SU-DHL-6 (cell line): Measurements from ENCODE around the gene GPAT2.
"Not testable (repeated sequence)": the region's sequence is repeated elsewhere in the genome, so short reads cannot be mapped to it uniquely, and the experiment has no call there.

ENCODE experiments used
- H2AFZ ChIP-seq: fragments of 200-600 bp; sonication (generic); 2 replicates; pipeline ENCODE4 v1.6.1; 2014; ENCODE audit warnings: low read depth, mild to moderate bottlenecking, moderate library complexity, mixed read lengths, antibody characterized with exemption, low read length; ENCODE audit not compliant: severe bottlenecking
- H3F3A ChIP-seq: fragments of 200-600 bp; shearing (Covaris generic); 2 replicates; pipeline ENCODE4 v1.6.0; 2016; ENCODE audit warnings: antibody characterized with exemption, mild to moderate bottlenecking; ENCODE audit not compliant: insufficient read depth
- H3K27ac ChIP-seq: fragments of 200-600 bp; sonication (generic); 2 replicates; pipeline ENCODE4 v1.5.1; 2016; ENCODE audit warnings: low read depth, mild to moderate bottlenecking, low read length, moderate library complexity, mixed read lengths
- H3K27me3 ChIP-seq: fragments of 200-600 bp; sonication (generic), shearing (Covaris generic); 2 replicates; pipeline ENCODE4 v1.6.0; 2014; ENCODE audit warnings: mild to moderate bottlenecking, low read length
- H3K36me3 ChIP-seq: fragments of 200-600 bp; sonication (generic); 2 replicates; pipeline ENCODE4 v1.6.1; 2014; ENCODE audit warnings: mild to moderate bottlenecking, low read length, mixed read lengths
- H3K4me2 ChIP-seq: fragments of 300-600, 200-600 bp; shearing (Covaris generic), sonication (generic); 2 replicates; pipeline ENCODE4 v1.6.0; 2014; ENCODE audit warnings: low read length, low read depth, mild to moderate bottlenecking; ENCODE audit not compliant: poor library complexity, severe bottlenecking
- H3K4me3 ChIP-seq: fragments of 200-600 bp; sonication (generic); 2 replicates; pipeline ENCODE4 v1.5.1; 2014; ENCODE audit warnings: antibody characterized with exemption, low read length, mild to moderate bottlenecking, mixed read lengths; ENCODE audit not compliant: insufficient read depth, poor library complexity, severe bottlenecking
- H3K79me2 ChIP-seq: fragments of 200-600 bp; sonication (generic); 2 replicates; pipeline ENCODE4 v1.6.1; 2014; ENCODE audit warnings: mild to moderate bottlenecking, low read length, moderate library complexity; ENCODE audit not compliant: insufficient read depth
- H3K9ac ChIP-seq: fragments of 200-600 bp; sonication (generic); 2 replicates; pipeline ENCODE4 v1.7.0; 2014; ENCODE audit warnings: mild to moderate bottlenecking, low read length
- H3K9me2 ChIP-seq: fragments of 200-600 bp; sonication (generic); replicated peaks from 2 replicates; pipeline ENCODE4 v1.6.1; 2014; ENCODE audit warnings: low read length; ENCODE audit not compliant: insufficient read depth
- H3K9me3 ChIP-seq: fragments of 200-600 bp; sonication (generic); 2 replicates; pipeline ENCODE4 v1.6.1; 2014; ENCODE audit warnings: low read length, mixed read lengths; ENCODE audit not compliant: insufficient read depth
- H4K20me1 ChIP-seq: fragments of 200-600 bp; sonication (generic); 2 replicates; pipeline ENCODE4 v1.6.1; 2014; ENCODE audit warnings: low read depth, mild to moderate bottlenecking, antibody characterized with exemption, low read length, moderate library complexity, mixed read lengths
- CTCF ChIP-seq: fragments of 200-600 bp; sonication (generic); IDR thresholded peaks from one replicate; pipeline ENCODE4 v1.5.1; 2017; ENCODE audit warnings: antibody characterized with exemption, mild to moderate bottlenecking, low read length, moderate library complexity; ENCODE audit not compliant: insufficient read depth, poor library complexity, severe bottlenecking
- EZH2phosphoT487 ChIP-seq: fragments of 200-600 bp; sonication (generic), shearing (Covaris generic); conservative IDR thresholded peaks from 2 replicates; pipeline ENCODE4 v1.6.1; 2018; ENCODE audit warnings: mild to moderate bottlenecking, antibody characterized with exemption, low read length, moderate library complexity, mixed read lengths

GPAT2 gene

GRCh38 chr2:96034792-96035191 lies at the start of gene GPAT2:
GPAT2 (minus strand) TSS chr2:96034916; CDS start chr2:96032359, 2,557 bp downstream.
- not testable (repeated sequence) for H3K9ac ChIP-seq, H3K27ac ChIP-seq, H4K20me1 ChIP-seq, H3K9me3 ChIP-seq, H3K36me3 ChIP-seq, H3K79me2 ChIP-seq, H3K27me3 ChIP-seq, H3F3A ChIP-seq, H3K9me2 ChIP-seq, H3K4me3 ChIP-seq, H2AFZ ChIP-seq, H3K4me2 ChIP-seq

- TF ChIP-seq EZH2phosphoT487 = no peak
- no peak for TF ChIP-seq CTCF
- H4K20me1 ChIP-seq = no peaks in the 10 kb centered on the region
- H3K4me3 ChIP-seq = no peak overlapping the region
- H2AFZ ChIP-seq = no peak overlapping the region
- no peaks in the 10 kb centered on the region for H3K36me3 ChIP-seq
- no peak overlapping the region for H3K27ac ChIP-seq
- no peaks in the 10 kb centered on the region for H3F3A ChIP-seq
- no peak overlapping the region for H3K9ac ChIP-seq
- no peaks in the 10 kb centered on the region for H3K9me3 ChIP-seq
- H3K4me2 ChIP-seq = no peak overlapping the region
- H3K9me2 ChIP-seq = no peaks in the 10 kb centered on the region
- no peaks in the 10 kb centered on the region for H3K27me3 ChIP-seq
- H3K79me2 ChIP-seq = no peaks in the 10 kb centered on the region
Observed at GRCh38 chr2:96083989-96084857, 49.5 kb upstream of the GPAT2 start.

- Histone ChIP-seq H3K79me2 (no peaks in the 10 kb centered on the region), H3F3A (no peaks in the 10 kb centered on the region), H3K36me3 (no peaks in the 10 kb centered on the region), H3K4me2 (no peak overlapping the region), H3K27ac (no peak overlapping the region), H3K9ac (no peak overlapping the region), H4K20me1 (no peaks in the 10 kb centered on the region), H3K27me3 (no peaks in the 10 kb centered on the region), H2AFZ (no peak overlapping the region), H3K4me3 (no peak overlapping the region), H3K9me2 (no peaks in the 10 kb centered on the region), H3K9me3 (no peaks in the 10 kb centered on the region)
- TF ChIP-seq CTCF (no peak), EZH2phosphoT487 (no peak)
Observed at GRCh38 chr2:96083064-96083939, 48.6 kb upstream of the GPAT2 start.
